ENCODE measurements around the gene KIAA1191. TPM values are rescaled to one million over a fixed set of nuclear protein-coding genes. Genes with fewer than 3 reads are reported as not detected.

The KIAA1191 gene
- total and polyA plus RNA-seq, 2 of the 4 experiments (the other 2 are of a cell fraction): 114 to 124 TPM

GRCh38 chr5:176391999-176392398 lies 30.4 kb upstream of the KIAA1191 start:
- no peak overlapping the region for H3K4ac ChIP-seq (ENCODE audit: low read depth, low read length)
- H2AFZ ChIP-seq (replicated peaks; ENCODE audit: low read length, poor library complexity): no peak overlapping the region
- H3K27me3 ChIP-seq (ENCODE audit: control insufficient read depth, insufficient read depth, low read length): no peaks in the 10 kb centered on the region
- H3K18ac ChIP-seq (ENCODE audit: low read depth, low read length): no peak overlapping the region
- no peak overlapping the region for H3K4me3 ChIP-seq (ENCODE audit: insufficient read depth, low read depth, low read length)
- H2AK5ac ChIP-seq (ENCODE audit: low read depth, low read length): no peak overlapping the region
- ChIA-PET POLR2A (ENCODE audit: unreplicated experiment) (no interaction called here), CTCF (interaction anchor here (0.6 to 0.9 kb wide), 2 partner anchors 10 to 248 kb away, joined by 3 read pairs; no protein-coding TSS in a partner anchor)
- no peak overlapping the region for H3K27ac ChIP-seq (ENCODE audit: insufficient read depth, low read length)
- H2BK5ac ChIP-seq (ENCODE audit: low read depth, low read length, poor library complexity, severe bottlenecking): no peak overlapping the region
- H3K9me3 ChIP-seq (ENCODE audit: control insufficient read depth, insufficient read depth, low read length): no peaks in the 10 kb centered on the region
- TF ChIP-seq FOS (IDR thresholded peaks at IDR 0.05; ENCODE audit: low read depth, low read length): no peak
- TF ChIP-seq MAZ (IDR thresholded peaks at IDR 0.05; ENCODE audit: borderline replicate concordance, low read depth, low read length): no peak
- TF ChIP-seq, protein P1, sequence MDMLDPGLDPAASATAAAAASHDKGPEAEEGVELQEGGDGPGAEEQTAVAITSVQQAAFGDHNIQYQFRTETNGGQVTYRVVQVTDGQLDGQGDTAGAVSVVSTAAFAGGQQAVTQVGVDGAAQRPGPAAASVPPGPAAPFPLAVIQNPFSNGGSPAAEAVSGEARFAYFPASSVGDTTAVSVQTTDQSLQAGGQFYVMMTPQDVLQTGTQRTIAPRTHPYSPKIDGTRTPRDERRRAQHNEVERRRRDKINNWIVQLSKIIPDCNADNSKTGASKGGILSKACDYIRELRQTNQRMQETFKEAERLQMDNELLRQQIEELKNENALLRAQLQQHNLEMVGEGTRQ (IDR thresholded peaks at IDR 0.05; ENCODE audit: low read depth, low read length): no peak
- TF ChIP-seq BHLHE40 (IDR thresholded peaks at IDR 0.05; ENCODE audit: low read depth, low read length): no peak
- TF ChIP-seq POLR2A (IDR thresholded peaks at IDR 0.05; ENCODE audit: low read depth, low read length): no peak
- no peak for TF ChIP-seq NFE2L2 (IDR thresholded peaks at IDR 0.05; ENCODE audit: low read depth, low read length)
- TF ChIP-seq MAFK (IDR thresholded peaks at IDR 0.05; ENCODE audit: low read depth, low read length): no peak
- no peak for TF ChIP-seq CEBPB (IDR thresholded peaks at IDR 0.05; ENCODE audit: low read depth, low read length)
- no peak for TF ChIP-seq CHD1 (IDR thresholded peaks at IDR 0.05; ENCODE audit: low read depth, low read length)
- no peak for TF ChIP-seq RCOR1 (IDR thresholded peaks at IDR 0.05; ENCODE audit: insufficient replicate concordance, low read length)
- TF ChIP-seq MXI1 (IDR thresholded peaks at IDR 0.05; ENCODE audit: borderline replicate concordance, low read depth, low read length): no peak
- no peak for DNase-seq
- no peak overlapping the region for H3K4me2 ChIP-seq (ENCODE audit: low read depth, low read length)
- H4K5ac ChIP-seq (ENCODE audit: low read depth, low read length): no peak overlapping the region
- H2AK9ac ChIP-seq (replicated peaks; ENCODE audit: low read depth, low read length, poor library complexity): no peak overlapping the region
- peaks cover 7% of the 10 kb centered on the region; the same call in 1 of the 2 replicates for H4K20me1 ChIP-seq (ENCODE audit: insufficient read depth, low read length)
- intact Hi-C loops (cut with micrococcal nuclease) (no loop called here), in situ Hi-C loops (cut with MboI; ENCODE audit: low sequenced_read_pairs) (no loop called here), dilution Hi-C loops (cut with HindIII; ENCODE audit: low sequenced_read_pairs, unreplicated experiment) (no loop called here)
- H3K14ac ChIP-seq (replicated peaks; ENCODE audit: low read depth, low read length): no peak overlapping the region
- H3K23ac ChIP-seq (ENCODE audit: low read depth, low read length): no peak overlapping the region
- no peak overlapping the region for H4K91ac ChIP-seq (ENCODE audit: insufficient read depth, low read depth, low read length)
- WGBS, 2 experiments (ENCODE audit: extremely low coverage in 2 of 2, insufficient read length in 1 of 2): no CpG with 5 or more reads among the region's 4 CpGs
- no peak overlapping the region for H3K9ac ChIP-seq (ENCODE audit: low read depth, low read length)
- no peak overlapping the region for H3K56ac ChIP-seq (ENCODE audit: extremely low read depth, insufficient read depth, low read length)
- no peak overlapping the region for H4K8ac ChIP-seq (ENCODE audit: low read depth in 2 of 2, low read length in 2 of 2)
- no peak for ATAC-seq (ENCODE audit: low read depth)
- peaks cover 6 to 47% of the 10 kb centered on the region in 2 experiments; a peak in 2 of 4 replicates for H3K79me1 ChIP-seq (ENCODE audit: low read depth in 1 of 2, low read length in 2 of 2)
- no peaks in the 10 kb centered on the region; the same call in 1 of the 2 replicates for H3K9me1 ChIP-seq (ENCODE audit: insufficient read depth, low read length)
- no peak overlapping the region for H2BK120ac ChIP-seq (ENCODE audit: low read depth, low read length)
- H3K4me1 ChIP-seq (ENCODE audit: control insufficient read depth, insufficient read depth, low read length): peaks cover 4% of the 10 kb centered on the region; the same call in 1 of the 2 replicates
- no TSS peak for BruUV-seq (replicated peaks)
- peaks cover 27% of the 10 kb centered on the region for H3K36me3 ChIP-seq (ENCODE audit: control insufficient read depth, insufficient read depth, low read length)
- H2BK20ac ChIP-seq (ENCODE audit: low read depth, low read length): no peak overlapping the region
- H2BK15ac ChIP-seq (ENCODE audit: low read depth, low read length): no peak overlapping the region

All from IMR-90 (cell line).